Trophoblast cell (in vitro differentiated cells and primary cell): ENCODE results near the gene PRKAR1B.

Experiments
- DNase-seq, 2 donors: peaks; one replicate each; pipeline ENCODE4 v3.0.0-alpha.2; 2016
- H2AFZ ChIP-seq: 2 replicates; pipeline ENCODE4 v1.6.1; 2013; ENCODE audit warnings: low read length, moderate library complexity, mild to moderate bottlenecking; ENCODE audit not compliant: insufficient read depth, poor library complexity
- H2AK5ac ChIP-seq: 2 replicates; pipeline ENCODE4 v1.6.1; 2013; ENCODE audit warnings: mild to moderate bottlenecking, low read length
- H2BK120ac ChIP-seq: 2 replicates; pipeline ENCODE4 v1.6.1; 2013; ENCODE audit warnings: low read length, mild to moderate bottlenecking, moderate library complexity; ENCODE audit not compliant: insufficient read depth, poor library complexity
- H2BK12ac ChIP-seq: 2 replicates; pipeline ENCODE4 v1.6.1; 2013; ENCODE audit warnings: mild to moderate bottlenecking, low read length, moderate library complexity
- H2BK5ac ChIP-seq: 2 replicates; pipeline ENCODE4 v1.6.1; 2013; ENCODE audit warnings: low read length, low read depth, moderate library complexity, mild to moderate bottlenecking; ENCODE audit not compliant: poor library complexity
- H3K14ac ChIP-seq: 2 replicates; pipeline ENCODE4 v1.6.1; 2013; ENCODE audit warnings: mild to moderate bottlenecking, low read length
- H3K18ac ChIP-seq: 2 replicates; pipeline ENCODE4 v1.6.1; 2013; ENCODE audit warnings: mild to moderate bottlenecking, low read length
- H3K23ac ChIP-seq: 2 replicates; pipeline ENCODE4 v1.6.1; 2013; ENCODE audit warnings: low read length
- H3K27ac ChIP-seq: 2 replicates; pipeline ENCODE4 v1.5.1; 2013; ENCODE audit warnings: low read depth, mild to moderate bottlenecking, inconsistent platforms, low read length, moderate library complexity
- H3K27me3 ChIP-seq: 2 replicates; pipeline ENCODE4 v1.6.1; 2013; ENCODE audit warnings: inconsistent platforms, mild to moderate bottlenecking, low read length, moderate library complexity; ENCODE audit not compliant: insufficient read depth
- H3K36me3 ChIP-seq, 2 experiments: 1 replicate in 1 of 2; 2 replicates in 1 of 2; pipeline ENCODE4 v1.6.1; 2013; ENCODE audit warnings: low read length in 2 of 2, mild to moderate bottlenecking in 2 of 2, moderate library complexity in 1 of 2; ENCODE audit not compliant: insufficient read depth in 2 of 2, control insufficient read depth in 1 of 2
- H3K4ac ChIP-seq: 2 replicates; pipeline ENCODE4 v1.6.1; 2013; ENCODE audit warnings: low read depth, mild to moderate bottlenecking, low read length, moderate library complexity
- H3K4me1 ChIP-seq, 2 experiments: 1 replicate in 1 of 2; 2 replicates in 1 of 2; pipeline ENCODE4 v1.6.1; 2013; ENCODE audit warnings: low read length in 2 of 2, mild to moderate bottlenecking in 2 of 2, moderate library complexity in 1 of 2; ENCODE audit not compliant: insufficient read depth in 2 of 2, control insufficient read depth in 1 of 2
- H3K4me2 ChIP-seq: 2 replicates; pipeline ENCODE4 v1.6.1; 2013; ENCODE audit warnings: inconsistent platforms, mild to moderate bottlenecking, low read length, moderate library complexity
- H3K4me3 ChIP-seq: 2 replicates; pipeline ENCODE4 v1.5.1; 2013; ENCODE audit warnings: mild to moderate bottlenecking, low read depth, low read length, inconsistent platforms
- H3K79me1 ChIP-seq: one replicate; pipeline ENCODE4 v1.6.1; 2013; ENCODE audit warnings: low read length
- H3K79me2 ChIP-seq: 2 replicates; pipeline ENCODE4 v1.6.1; 2013; ENCODE audit warnings: low read length, mild to moderate bottlenecking; ENCODE audit not compliant: control insufficient read depth, insufficient read depth, poor library complexity
- H3K9ac ChIP-seq: 2 replicates; pipeline ENCODE4 v1.6.1; 2013; ENCODE audit warnings: mild to moderate bottlenecking, low read length
- H3K9me3 ChIP-seq: 2 replicates; pipeline ENCODE4 v1.6.1; 2013; ENCODE audit warnings: low read depth, mild to moderate bottlenecking, control low read depth, inconsistent platforms, low read length; ENCODE audit not compliant: insufficient read depth
- H4K12ac ChIP-seq: 2 replicates; pipeline ENCODE4 v1.6.1; 2013; ENCODE audit warnings: low read depth, mild to moderate bottlenecking, low read length, moderate library complexity
- H4K8ac ChIP-seq: 2 replicates; pipeline ENCODE4 v1.6.1; 2013; ENCODE audit warnings: low read depth, mild to moderate bottlenecking, low read length, moderate library complexity
- H4K91ac ChIP-seq: one replicate; pipeline ENCODE4 v1.6.1; 2013; ENCODE audit warnings: low read depth, mild to moderate bottlenecking, low read length, moderate library complexity
- WGBS: extraction: QIAGEN DNeasy Blood & Tissue Kit; methylation state at CpG from one replicate; pipeline ENCODE4 v1.1.7; 2013; ENCODE audit warnings: missing lambda C conversion rate; ENCODE audit not compliant: insufficient read length, insufficient coverage; ENCODE audit errors: extremely low coverage; 5-methylcytosine and 5-hydroxymethylcytosine counted together

PRKAR1B gene

DNA sequence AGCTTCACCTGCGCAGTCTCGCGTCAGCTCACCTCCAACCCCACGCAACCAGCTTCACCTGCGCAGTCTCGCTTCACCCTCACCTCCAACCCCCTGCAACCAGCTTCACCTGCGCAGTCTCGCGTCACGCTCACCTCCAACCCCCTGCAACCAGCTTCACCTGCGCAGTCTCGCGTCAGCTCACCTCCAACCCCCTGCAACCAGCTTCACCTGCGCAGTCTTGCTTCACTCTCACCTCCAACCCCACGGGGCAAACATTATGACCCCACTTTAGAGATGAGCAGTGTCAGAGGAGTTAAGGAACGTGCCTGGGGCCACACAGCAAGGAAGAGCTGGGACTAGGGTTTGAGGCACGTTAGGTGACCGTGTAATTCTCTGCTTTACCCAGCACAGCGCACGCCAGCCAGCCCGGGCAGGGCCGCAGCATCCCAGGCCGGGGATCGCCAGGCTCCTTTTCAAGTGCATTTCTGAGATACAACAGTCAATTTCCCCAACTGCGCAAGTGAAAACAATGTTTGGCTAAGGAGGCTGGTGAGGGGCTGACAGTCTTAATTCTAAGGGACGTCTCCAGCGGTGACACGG, 184.9 kb downstream of the PRKAR1B start:
- H2BK120ac ChIP-seq, result peak overlapping the region; percentile 65
- H3K27ac ChIP-seq, result peak overlapping the region; percentile 55
- H3K79me2 ChIP-seq, result peaks cover 8% of the 10 kb centered on the region
- H3K4ac ChIP-seq, result peak overlapping the region; percentile 17
- H3K23ac ChIP-seq, result no peak overlapping the region
- H2AK5ac ChIP-seq, result peak overlapping the region; percentile 22
- H4K12ac ChIP-seq, result no peak overlapping the region
- peaks cover 51% of the 10 kb centered on the region for H3K79me1 ChIP-seq
- H2BK12ac ChIP-seq, result peak overlapping the region; percentile 86
- no peaks in the 10 kb centered on the region for H3K27me3 ChIP-seq
- H3K9ac ChIP-seq, result no peak overlapping the region
- H4K8ac ChIP-seq, result peak overlapping the region; percentile 44
- DNase-seq, result no peak
- no peak overlapping the region for H3K4me2 ChIP-seq
- no peaks in the 10 kb centered on the region for H3K36me3 ChIP-seq
- H3K14ac ChIP-seq, result peak overlapping the region; percentile 36
- no CpG with 5 or more reads among the region's 28 CpGs for WGBS
- H4K91ac ChIP-seq, result peak overlapping the region; percentile 79
- H3K18ac ChIP-seq, result peak overlapping the region; percentile 62
- no peak overlapping the region for H3K4me3 ChIP-seq
- H3K4me1 ChIP-seq, result peaks cover 42 to 51% of the 10 kb centered on the region in 2 experiments
- H2BK5ac ChIP-seq, result peak overlapping the region; percentile 45
- peaks cover 8% of the 10 kb centered on the region for H3K9me3 ChIP-seq
- H2AFZ ChIP-seq, result no peak overlapping the region

DNA sequence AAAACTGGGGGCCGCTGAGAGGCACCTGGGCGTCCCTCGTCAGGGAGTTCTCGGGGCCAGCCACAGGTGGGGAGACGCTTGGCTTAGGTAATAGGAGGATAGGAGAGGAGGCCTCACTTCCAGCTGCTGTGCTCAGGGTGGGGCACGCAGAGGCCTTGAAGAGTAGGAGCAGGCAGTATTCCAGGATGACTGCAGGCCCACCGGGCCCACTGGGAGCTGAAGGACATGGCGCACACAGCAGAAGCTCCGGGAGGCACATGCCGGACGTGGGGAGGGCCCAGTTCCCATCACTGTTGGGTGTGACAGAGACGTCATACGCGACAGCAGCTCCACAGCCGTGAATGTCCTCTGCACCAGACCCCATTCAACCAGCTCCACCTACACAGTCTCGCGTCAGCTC, 185.4 kb downstream of the PRKAR1B start:
- DNase-seq, result no peak
- Histone ChIP-seq H3K4me3 (no peak overlapping the region), H3K27ac (no peak overlapping the region), H3K4me2 (no peak overlapping the region), H3K23ac (no peak overlapping the region), H3K4ac (no peak overlapping the region), H2BK12ac (peak overlapping the region; percentile 86), H2BK5ac (peak overlapping the region; percentile 5), H3K9ac (no peak overlapping the region), H3K9me3 (peaks cover 8% of the 10 kb centered on the region), H3K4me1 (peaks cover 44 to 51% of the 10 kb centered on the region in 2 experiments), H3K36me3 (no peaks in the 10 kb centered on the region), H3K14ac (peak overlapping the region; percentile 15), H4K8ac (no peak overlapping the region), H2AFZ (no peak overlapping the region), H4K12ac (no peak overlapping the region), H4K91ac (peak overlapping the region; percentile 79), H3K79me1 (peaks cover 52% of the 10 kb centered on the region), H3K27me3 (no peaks in the 10 kb centered on the region), H2BK120ac (no peak overlapping the region), H3K79me2 (peaks cover 8% of the 10 kb centered on the region), H2AK5ac (peak overlapping the region; percentile 58), H3K18ac (peak overlapping the region; percentile 45)
- WGBS, result no CpG with 5 or more reads among the region's 17 CpGs

DNA sequence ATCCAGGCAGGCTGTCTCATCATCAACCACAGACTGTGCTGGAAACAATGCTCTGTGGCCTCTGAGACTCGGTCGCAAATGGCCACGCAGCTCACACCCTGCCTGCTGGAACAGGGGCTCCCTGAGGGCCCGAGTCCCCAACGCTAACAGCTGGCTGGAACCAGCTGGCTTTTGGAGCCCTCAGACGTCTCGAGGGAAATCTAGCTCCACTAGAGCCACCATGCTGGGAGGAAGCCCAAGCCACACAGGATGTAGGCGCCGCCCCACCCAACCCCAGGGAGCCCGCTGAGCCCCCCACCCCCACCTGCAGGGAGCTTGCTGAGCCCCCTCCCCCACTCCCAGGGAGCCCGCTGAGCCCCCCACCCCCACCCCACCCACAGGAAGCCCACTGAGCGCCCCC, 186.1 kb downstream of the PRKAR1B start:
- no peak for DNase-seq
- Histone ChIP-seq H2BK12ac (peak overlapping the region; percentile 97), H3K14ac (peak overlapping the region; percentile 86), H3K36me3 (no peaks in the 10 kb centered on the region), H3K27me3 (no peaks in the 10 kb centered on the region), H3K9ac (no peak overlapping the region), H3K4me3 (no peak overlapping the region), H3K9me3 (peaks cover 8% of the 10 kb centered on the region), H3K18ac (peak overlapping the region; percentile 4), H3K79me1 (peaks cover 52% of the 10 kb centered on the region), H2BK120ac (peak overlapping the region; percentile 69), H4K91ac (peak overlapping the region; percentile 99), H2BK5ac (peak overlapping the region; percentile 1), H3K79me2 (peaks cover 8% of the 10 kb centered on the region), H4K8ac (peak overlapping the region; percentile 2), H3K23ac (no peak overlapping the region), H4K12ac (no peak overlapping the region), H2AK5ac (peak overlapping the region; percentile 66), H3K4me2 (no peak overlapping the region), H3K27ac (no peak overlapping the region), H3K4me1 (peaks cover 44 to 51% of the 10 kb centered on the region in 2 experiments), H3K4ac (no peak overlapping the region), H2AFZ (no peak overlapping the region)
- no CpG with 5 or more reads among the region's 12 CpGs for WGBS

DNA sequence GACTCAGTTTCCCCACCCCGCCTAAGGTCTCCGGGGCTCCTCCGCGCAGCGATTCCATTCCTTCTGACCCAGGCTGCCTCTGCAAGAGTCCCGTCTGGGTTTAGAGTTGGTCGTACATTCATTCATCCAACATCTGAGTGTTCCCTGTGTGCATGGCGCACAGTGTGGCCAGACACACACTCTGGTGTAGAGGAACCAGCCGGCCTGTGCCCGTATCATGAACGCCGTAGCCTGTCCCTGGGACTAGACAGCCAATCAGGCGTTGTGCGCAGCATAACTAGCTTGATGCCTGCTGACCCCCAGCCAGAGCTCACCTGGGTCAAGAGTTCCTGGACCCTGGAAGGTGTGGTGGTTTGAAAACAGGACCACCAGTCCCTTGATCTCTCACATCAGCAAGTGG, 186.5 kb downstream of the PRKAR1B start:
- Histone ChIP-seq H3K14ac (peak overlapping the region; percentile 86), H4K12ac (no peak overlapping the region), H3K27ac (peak overlapping the region; percentile 83), H2AFZ (no peak overlapping the region), H3K79me1 (peaks cover 52% of the 10 kb centered on the region), H3K4me2 (no peak overlapping the region), H4K91ac (peak overlapping the region; percentile 99), H3K4ac (peak overlapping the region; percentile 25), H4K8ac (peak overlapping the region; percentile 76), H2BK120ac (peak overlapping the region; percentile 69), H3K18ac (peak overlapping the region; percentile 4), H3K9me3 (peaks cover 8% of the 10 kb centered on the region), H2BK12ac (peak overlapping the region; percentile 97), H3K4me1 (peaks cover 44 to 51% of the 10 kb centered on the region in 2 experiments), H3K36me3 (no peaks in the 10 kb centered on the region), H3K9ac (no peak overlapping the region), H2AK5ac (peak overlapping the region; percentile 66), H3K4me3 (no peak overlapping the region), H3K23ac (no peak overlapping the region), H3K79me2 (peaks cover 8% of the 10 kb centered on the region), H3K27me3 (no peaks in the 10 kb centered on the region), H2BK5ac (peak overlapping the region; percentile 67)
- DNase-seq, result no peak
- WGBS, result no CpG with 5 or more reads among the region's 14 CpGs
